Stimulated activated naive CD8-positive, alpha-beta T cell treated with anti-CD3 and anti-CD28 coated beads, Interleukin-15, amount 100 ng/mL, for 72 hours (primary cell): Measurements from ENCODE around the gene BPIFB6.

Source experiments
- ATAC-seq: fragments of 150-1000 bp; cut with Tn5 transposase; 2 replicates; pipeline ENCODE4 v1.10.0; 2021; ENCODE audit warnings: mild to moderate bottlenecking, moderate library complexity
- DNase-seq, 2 donors: peaks; one replicate each; pipeline ENCODE4 v3.0.0; 2021 to 2022
- H3K27ac Mint-ChIP-seq, 2 donors: one replicate each; pipeline ENCODE4 v1.8.0; 2022; ENCODE audit warnings: mild to moderate bottlenecking in 2 of 2, mixed read lengths in 2 of 2, moderate library complexity in 2 of 2
- H3K27me3 Mint-ChIP-seq: one replicate; pipeline ENCODE4 v1.8.0; 2022; ENCODE audit warnings: mixed read lengths
- H3K4me1 Mint-ChIP-seq: one replicate; pipeline ENCODE4 v1.8.0; 2022; ENCODE audit warnings: mild to moderate bottlenecking, mixed read lengths
- H3K4me3 Mint-ChIP-seq, 2 donors: one replicate each; pipeline ENCODE4 v1.8.0; 2022; ENCODE audit warnings: mild to moderate bottlenecking in 2 of 2, mixed read lengths in 2 of 2, moderate library complexity in 1 of 2
- H3K9me3 Mint-ChIP-seq, 2 donors: one replicate each; pipeline ENCODE4 v1.8.0; 2022; ENCODE audit warnings: mixed read lengths in 2 of 2

The BPIFB6 gene

GRCh38 chr20:33054791-33055190 is 23.3 kb downstream of the BPIFB6 start:
- no peak overlapping the region for H3K27ac Mint-ChIP-seq

DNA sequence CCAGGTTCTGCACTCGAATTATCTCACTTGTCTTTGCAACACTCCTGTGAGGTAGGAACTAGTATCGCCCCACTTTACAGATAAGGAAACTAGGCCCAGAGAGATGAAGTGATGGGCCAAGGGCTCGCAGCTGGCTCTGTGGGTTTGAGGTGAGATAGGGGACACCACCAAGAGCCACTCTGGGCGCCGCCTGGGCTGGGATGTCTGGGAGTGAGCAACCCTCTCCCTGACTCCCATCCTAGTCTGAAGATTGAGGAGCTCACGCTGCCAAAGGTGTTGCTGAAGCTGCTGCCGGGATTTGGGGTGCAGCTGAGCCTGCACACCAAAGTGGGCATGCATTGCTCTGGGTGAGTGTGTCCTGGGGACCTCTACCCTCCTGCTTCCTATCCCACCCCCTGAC is 27.7 kb downstream of the BPIFB6 start:
- Mint-ChIP-seq H3K4me3 (no peak overlapping the region), H3K9me3 (no peaks in the 10 kb centered on the region), H3K27ac (no peak overlapping the region), H3K4me1 (no peaks in the 10 kb centered on the region), H3K27me3 (no peaks in the 10 kb centered on the region)
- DNase-seq, result no peak
- no peak for ATAC-seq

More at GRCh38 chr20:33054791-33055190, 23.3 kb downstream of the BPIFB6 start:
- H3K4me1 Mint-ChIP-seq, result no peaks in the 10 kb centered on the region
- H3K27me3 Mint-ChIP-seq, result no peaks in the 10 kb centered on the region
- H3K4me3 Mint-ChIP-seq, result no peak overlapping the region
- H3K9me3 Mint-ChIP-seq, result no peaks in the 10 kb centered on the region
- DNase-seq (no peak), ATAC-seq (no peak)

DNA sequence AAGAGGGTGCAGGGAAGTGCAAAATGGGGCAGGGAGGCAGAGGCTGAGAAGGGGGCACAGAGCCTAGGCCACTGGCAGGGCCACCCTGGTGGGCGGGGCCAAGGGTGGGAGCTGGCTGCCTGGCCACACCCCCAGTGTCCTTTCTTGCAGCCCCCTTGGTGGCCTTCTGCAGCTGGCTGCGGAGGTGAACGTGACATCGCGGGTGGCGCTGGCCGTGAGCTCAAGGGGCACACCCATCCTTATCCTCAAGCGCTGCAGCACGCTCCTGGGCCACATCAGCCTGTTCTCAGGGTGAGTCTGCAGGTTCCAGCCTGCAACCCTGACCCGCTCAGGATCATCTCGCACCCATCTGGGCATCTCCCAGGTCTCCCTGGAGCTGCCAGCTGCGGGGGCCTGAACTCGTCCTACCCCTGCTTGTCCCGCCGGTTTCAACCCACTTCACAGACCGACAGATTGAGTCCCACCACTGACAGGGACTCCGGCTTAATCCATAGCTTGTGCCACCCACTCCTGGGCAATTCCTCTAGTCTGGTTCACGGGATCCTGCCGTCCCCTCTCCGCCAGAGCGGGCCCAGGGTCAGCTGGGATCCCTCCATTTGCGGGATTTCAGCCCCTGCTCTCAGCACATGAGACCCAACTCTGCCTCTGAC is 28.4 kb downstream of the BPIFB6 start:
- no peak for DNase-seq
- H3K4me3 Mint-ChIP-seq, result no peak overlapping the region
- H3K27ac Mint-ChIP-seq, result no peak overlapping the region
- H3K27me3 Mint-ChIP-seq, result no peaks in the 10 kb centered on the region
- ATAC-seq, result no peak
- H3K9me3 Mint-ChIP-seq, result no peaks in the 10 kb centered on the region
- H3K4me1 Mint-ChIP-seq, result no peaks in the 10 kb centered on the region

- Mint-ChIP-seq H3K4me3 (no peak overlapping the region), H3K27ac (no peak overlapping the region), H3K27me3 (no peaks in the 10 kb centered on the region), H3K4me1 (no peaks in the 10 kb centered on the region), H3K9me3 (no peaks in the 10 kb centered on the region)
- no peak for ATAC-seq
- no peak for DNase-seq
Observed at GRCh38 chr20:33061658-33062028, 30.2 kb downstream of the BPIFB6 start.

DNA sequence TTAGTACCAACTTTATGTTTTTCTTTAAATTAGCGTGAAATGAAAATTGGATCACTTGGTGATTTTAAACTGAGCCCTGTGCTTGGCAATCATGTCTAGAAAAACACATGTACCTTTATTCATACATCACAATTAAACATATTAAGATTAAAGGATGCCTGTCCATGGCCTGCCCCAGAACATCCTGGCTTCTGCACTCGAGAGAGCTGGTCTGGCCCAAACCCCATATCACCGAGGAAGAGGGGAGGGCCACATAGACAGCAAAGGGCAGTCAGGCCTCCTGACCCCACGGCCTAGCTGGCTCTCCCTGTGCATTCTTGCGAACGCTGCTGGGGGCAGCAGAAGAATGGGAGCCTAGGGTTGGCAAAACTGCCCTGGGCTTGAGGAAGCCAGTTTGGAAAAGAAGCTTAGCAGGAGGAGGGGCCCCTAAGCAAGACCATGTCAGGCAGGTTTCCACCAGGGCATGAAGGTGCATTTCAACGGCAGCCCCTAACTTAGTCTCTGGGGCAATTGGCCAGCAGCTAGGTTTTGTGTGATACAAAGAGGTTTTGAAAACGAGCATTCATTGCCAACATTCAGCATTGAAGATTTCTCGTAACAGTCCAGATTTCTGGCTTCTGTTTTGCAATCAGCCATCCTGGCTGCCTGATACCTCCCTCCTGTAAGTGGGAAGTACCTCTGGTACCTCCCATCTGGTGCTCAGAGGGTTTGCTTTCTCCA is 30.8 kb downstream of the BPIFB6 start:
- H3K4me3 Mint-ChIP-seq, result no peak overlapping the region

GRCh38 chr20:33062825-33063149 is 31.3 kb downstream of the BPIFB6 start:
- H3K27ac Mint-ChIP-seq, result no peak overlapping the region
- no peak overlapping the region for H3K4me3 Mint-ChIP-seq
- no peaks in the 10 kb centered on the region for H3K4me1 Mint-ChIP-seq
- no peak for ATAC-seq
- no peaks in the 10 kb centered on the region for H3K27me3 Mint-ChIP-seq
- H3K9me3 Mint-ChIP-seq, result no peaks in the 10 kb centered on the region
- no peak for DNase-seq

More for the DNA sequence above, 30.8 kb downstream of the BPIFB6 start:
- no peaks in the 10 kb centered on the region for H3K27me3 Mint-ChIP-seq
- no peaks in the 10 kb centered on the region for H3K9me3 Mint-ChIP-seq
- H3K4me1 Mint-ChIP-seq, result no peaks in the 10 kb centered on the region
- H3K27ac Mint-ChIP-seq, result peak overlapping the region in 1 of 2 donors; percentile 70
- ATAC-seq (no peak), DNase-seq (no peak)

- no peak for ATAC-seq
- Mint-ChIP-seq H3K4me3 (no peak overlapping the region), H3K4me1 (no peaks in the 10 kb centered on the region), H3K9me3 (no peaks in the 10 kb centered on the region), H3K27ac (no peak overlapping the region), H3K27me3 (no peaks in the 10 kb centered on the region)
- DNase-seq, result no peak
Observed at GRCh38 chr20:33063271-33063670, 31.8 kb downstream of the BPIFB6 start.

DNA sequence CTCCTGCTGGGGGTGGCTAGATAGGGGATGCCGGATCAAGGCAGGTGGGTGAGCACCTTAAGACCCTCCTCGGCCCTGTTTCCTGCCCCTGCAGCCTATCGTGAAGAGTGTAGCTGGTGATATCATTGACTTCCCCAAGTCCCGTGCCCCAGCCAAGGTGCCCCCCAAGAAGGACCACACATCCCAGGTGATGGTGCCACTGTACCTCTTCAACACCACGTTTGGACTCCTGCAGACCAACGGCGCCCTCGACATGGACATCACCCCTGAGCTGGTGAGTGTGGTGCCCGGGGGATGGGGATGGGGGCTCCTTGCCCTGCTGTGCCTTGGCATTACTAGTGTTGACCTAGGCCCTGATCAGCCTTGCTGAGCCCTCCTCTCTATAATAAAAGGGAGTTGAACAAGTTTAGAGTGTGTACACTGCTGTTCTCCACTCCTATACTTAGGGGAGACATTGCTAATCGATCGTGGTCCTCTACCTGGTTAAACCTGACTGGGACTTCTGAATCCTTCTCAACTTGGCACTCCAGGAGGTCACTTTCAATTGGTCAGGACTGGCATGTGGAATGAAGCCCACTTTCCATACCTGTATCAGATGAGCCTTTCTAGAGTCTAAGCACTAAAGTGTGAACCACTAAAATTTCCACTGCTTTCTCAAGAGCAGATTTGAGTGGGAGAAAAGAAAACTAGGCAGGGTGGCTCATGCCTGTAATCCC is 33.3 kb downstream of the BPIFB6 start:
- no peak for DNase-seq
- no peaks in the 10 kb centered on the region for H3K4me1 Mint-ChIP-seq
- H3K27ac Mint-ChIP-seq, result no peak overlapping the region
- no peak overlapping the region for H3K4me3 Mint-ChIP-seq
- no peak for ATAC-seq
- no peaks in the 10 kb centered on the region for H3K9me3 Mint-ChIP-seq
- no peaks in the 10 kb centered on the region for H3K27me3 Mint-ChIP-seq

DNA sequence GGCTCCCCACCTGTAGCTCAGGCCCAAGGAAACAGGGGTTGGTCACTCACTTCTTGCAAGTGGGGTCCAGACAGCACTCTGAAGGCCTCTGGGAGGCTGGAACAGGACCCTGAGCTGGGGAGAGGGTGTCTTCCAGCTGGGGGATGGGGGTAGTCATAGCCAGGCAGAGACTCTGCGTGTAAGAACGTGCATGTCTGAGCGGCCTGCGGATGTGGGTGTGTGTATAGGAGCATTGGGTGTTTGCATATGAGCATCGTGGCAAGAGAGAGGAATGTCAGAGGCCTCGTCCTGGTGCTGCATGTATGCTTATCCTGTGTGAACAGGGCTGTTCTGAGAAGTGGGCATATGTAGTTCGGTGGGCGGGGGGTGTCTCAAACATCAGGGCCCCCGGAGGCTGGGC is 34.3 kb downstream of the BPIFB6 start:
- ATAC-seq, result no peak

DNA sequence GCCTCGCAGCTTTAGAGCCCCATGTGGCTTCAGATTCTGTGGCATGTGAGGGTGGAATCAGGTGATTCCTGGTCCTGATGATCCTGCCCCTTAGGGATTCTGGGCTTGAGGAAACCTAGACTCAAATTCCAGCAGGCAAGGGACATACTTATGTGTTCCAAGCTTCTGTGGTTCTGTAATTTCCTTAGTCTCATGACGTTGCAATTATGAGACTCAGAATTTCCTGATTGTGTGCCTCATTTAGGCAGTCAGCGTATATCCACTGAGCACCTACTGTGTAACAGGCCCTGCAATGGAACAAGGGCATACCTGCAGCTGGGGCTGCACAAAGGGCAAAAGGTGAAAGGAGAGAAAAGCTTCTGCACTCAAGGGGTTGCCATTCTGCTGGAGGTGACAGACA is 36.4 kb downstream of the BPIFB6 start:
- no peak overlapping the region for H3K27ac Mint-ChIP-seq
- H3K4me3 Mint-ChIP-seq, result no peak overlapping the region
- H3K9me3 Mint-ChIP-seq, result no peaks in the 10 kb centered on the region

More for the DNA sequence above, 34.3 kb downstream of the BPIFB6 start:
- H3K9me3 Mint-ChIP-seq, result no peaks in the 10 kb centered on the region
- no peaks in the 10 kb centered on the region for H3K4me1 Mint-ChIP-seq
- no peak overlapping the region for H3K4me3 Mint-ChIP-seq
- no peaks in the 10 kb centered on the region for H3K27me3 Mint-ChIP-seq
- no peak for DNase-seq
- H3K27ac Mint-ChIP-seq, result no peak overlapping the region

DNA sequence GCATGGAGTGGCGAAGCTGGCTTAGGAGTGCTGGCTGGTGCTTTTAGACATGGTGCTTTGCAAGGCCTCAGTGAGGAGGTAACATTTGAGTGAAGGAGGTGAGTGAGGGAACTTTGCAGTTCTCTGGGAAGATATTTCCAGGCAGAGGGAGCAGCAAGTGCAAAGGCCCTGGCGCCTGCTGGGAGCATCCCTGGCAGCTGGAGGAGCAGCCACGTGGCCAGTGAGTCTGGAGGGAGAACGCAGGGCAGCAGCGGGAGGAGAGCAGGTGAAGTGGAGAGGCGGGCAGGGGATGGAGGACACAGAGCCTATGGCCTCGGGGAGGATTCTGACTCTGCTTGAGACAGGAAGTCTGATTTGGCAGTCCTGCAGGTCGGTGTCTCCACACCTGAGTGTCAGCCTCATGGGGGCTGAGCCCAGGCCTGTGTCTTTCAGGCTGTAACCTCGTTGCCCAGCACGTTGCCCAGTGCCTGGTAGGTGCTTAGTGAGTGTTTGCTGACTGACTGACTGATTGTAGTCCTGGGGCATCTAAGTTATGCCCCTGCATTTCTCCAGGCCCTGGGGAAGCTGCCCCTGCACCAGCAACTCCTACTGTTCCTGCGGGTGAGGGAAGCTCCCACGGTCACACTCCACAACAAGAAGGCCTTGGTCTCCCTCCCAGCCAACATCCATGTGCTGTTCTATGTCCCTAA is 36.9 kb downstream of the BPIFB6 start:
- Mint-ChIP-seq H3K27me3 (no peaks in the 10 kb centered on the region), H3K4me1 (no peaks in the 10 kb centered on the region), H3K27ac (peak overlapping the region in 1 of 2 donors; percentile 43), H3K9me3 (no peaks in the 10 kb centered on the region), H3K4me3 (no peak overlapping the region)
- ATAC-seq, result no peak
- no peak for DNase-seq

More for the DNA sequence above, 36.4 kb downstream of the BPIFB6 start:
- Mint-ChIP-seq H3K27me3 (no peaks in the 10 kb centered on the region), H3K4me1 (no peaks in the 10 kb centered on the region)
- no peak for ATAC-seq
- DNase-seq, result no peak

DNA sequence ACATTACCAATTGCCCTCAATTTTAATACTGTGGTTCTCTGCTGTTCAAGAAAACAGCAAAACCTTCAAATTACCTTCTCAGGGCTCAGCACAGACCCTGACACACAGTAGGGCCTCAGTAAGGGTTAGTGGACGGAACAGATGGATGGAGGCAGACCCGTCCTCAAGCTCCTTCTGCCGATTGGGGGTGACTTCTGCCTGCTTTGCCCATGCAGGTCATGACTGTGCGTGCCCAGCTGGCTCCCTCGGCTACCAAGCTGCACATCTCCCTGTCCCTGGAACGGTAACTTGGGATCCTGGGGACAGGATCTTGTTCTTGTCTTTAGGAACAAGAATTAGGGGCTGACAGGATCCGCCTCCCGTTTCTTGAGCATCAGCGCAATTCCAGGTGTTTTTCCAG is 38.2 kb downstream of the BPIFB6 start:
- H3K4me3 Mint-ChIP-seq, result no peak overlapping the region
- H3K9me3 Mint-ChIP-seq, result no peaks in the 10 kb centered on the region
- H3K27ac Mint-ChIP-seq, result peak overlapping the region; percentile 50 to 83
- ATAC-seq, result no peak
- H3K4me1 Mint-ChIP-seq, result no peaks in the 10 kb centered on the region
- no peak for DNase-seq
- no peaks in the 10 kb centered on the region for H3K27me3 Mint-ChIP-seq

GRCh38 chr20:33070111-33071053 is 38.9 kb downstream of the BPIFB6 start:
- H3K27ac Mint-ChIP-seq, result peak overlapping the region in 1 of 2 donors; percentile 21
- H3K4me1 Mint-ChIP-seq, result no peaks in the 10 kb centered on the region
- H3K4me3 Mint-ChIP-seq, result no peak overlapping the region
- no peaks in the 10 kb centered on the region for H3K9me3 Mint-ChIP-seq
- ATAC-seq (no peak), DNase-seq (no peak)
- H3K27me3 Mint-ChIP-seq, result no peaks in the 10 kb centered on the region

DNA sequence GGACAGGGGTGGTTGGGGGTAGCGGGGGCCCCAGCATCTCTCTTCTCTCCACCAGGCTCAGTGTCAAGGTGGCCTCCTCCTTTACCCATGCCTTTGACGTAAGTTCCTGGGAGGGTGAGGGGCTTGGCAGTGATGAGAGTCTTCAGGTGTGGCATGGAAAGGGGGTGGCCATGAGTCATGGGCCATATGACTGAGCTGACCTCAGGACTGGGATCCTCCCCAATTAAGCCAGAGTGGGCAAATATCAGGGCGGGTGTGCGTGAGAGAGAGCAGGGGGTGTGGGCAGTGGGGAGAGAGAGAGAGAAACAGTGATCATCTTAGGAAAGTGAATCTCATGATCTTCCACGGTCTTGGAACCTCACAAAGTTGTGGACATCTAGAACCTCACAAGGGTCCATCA is 39.8 kb downstream of the BPIFB6 start:
- no peaks in the 10 kb centered on the region for H3K4me1 Mint-ChIP-seq
- H3K27ac Mint-ChIP-seq, result no peak overlapping the region
- no peak overlapping the region for H3K4me3 Mint-ChIP-seq
- DNase-seq, result no peak
- no peaks in the 10 kb centered on the region for H3K9me3 Mint-ChIP-seq
- H3K27me3 Mint-ChIP-seq, result no peaks in the 10 kb centered on the region
- no peak for ATAC-seq

DNA sequence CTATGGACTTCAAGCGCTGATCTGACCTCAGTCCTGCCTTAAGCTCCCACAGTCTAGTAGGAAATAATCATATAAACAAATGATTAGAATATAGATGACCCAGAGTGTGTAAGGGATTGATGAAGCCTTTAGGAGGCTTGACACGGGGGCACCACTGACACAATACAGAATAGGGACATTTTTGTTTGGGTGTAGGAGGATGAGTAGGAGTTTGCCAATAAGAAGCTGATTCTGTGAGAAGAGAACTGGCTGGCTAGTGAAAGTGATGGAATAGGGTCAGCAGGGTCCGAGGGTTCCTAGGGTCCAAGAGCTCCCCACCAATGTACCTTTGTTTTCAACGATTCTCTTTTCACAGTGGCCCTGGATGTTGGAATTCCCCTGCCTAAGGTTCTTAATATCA is 40.9 kb downstream of the BPIFB6 start:
- H3K4me1 Mint-ChIP-seq, result no peaks in the 10 kb centered on the region
- no peaks in the 10 kb centered on the region for H3K27me3 Mint-ChIP-seq
- DNase-seq, result no peak

More for the DNA sequence above, 40.9 kb downstream of the BPIFB6 start:
- no peak overlapping the region for H3K4me3 Mint-ChIP-seq
- no peaks in the 10 kb centered on the region for H3K9me3 Mint-ChIP-seq
- no peak for ATAC-seq
- no peak overlapping the region for H3K27ac Mint-ChIP-seq
